SJCRH30 (cell line): ENCODE results near the gene SPOP. TPM values are rescaled to one million over a fixed set of nuclear protein-coding genes. Genes with fewer than 3 reads are reported as not detected.

Experiments used
- DNase-seq, 2 experiments: peaks; one replicate each; pipeline ENCODE4 v3.0.0-alpha.2; 2015 to 2020
- H3K27ac ChIP-seq: fragments of 250-450 bp; sonication (Bioruptor Pico); 2 replicates; pipeline ENCODE4 v1.5.1; 2020; ENCODE audit warnings: mild to moderate bottlenecking, moderate library complexity
- H3K27me3 ChIP-seq: fragments of 250-450 bp; sonication (Bioruptor Pico); 2 replicates; pipeline ENCODE4 v1.5.1; 2020; ENCODE audit warnings: mild to moderate bottlenecking, moderate library complexity
- H3K36me3 ChIP-seq: fragments of 250-450 bp; sonication (Bioruptor Pico); 2 replicates; pipeline ENCODE4 v1.5.1; 2020; ENCODE audit warnings: mild to moderate bottlenecking, moderate library complexity
- H3K4me1 ChIP-seq: fragments of 250-450 bp; sonication (Bioruptor Pico); 2 replicates; pipeline ENCODE4 v1.5.1; 2020; ENCODE audit warnings: mild to moderate bottlenecking, moderate library complexity
- H3K4me3 ChIP-seq: fragments of 250-450 bp; sonication (Bioruptor Pico); 2 replicates; pipeline ENCODE4 v1.5.1; 2020; ENCODE audit warnings: mild to moderate bottlenecking, moderate library complexity
- H3K9me3 ChIP-seq: fragments of 250-450 bp; sonication (Bioruptor Pico); replicated peaks from 2 replicates; pipeline ENCODE4 v1.5.1; 2020; ENCODE audit warnings: mild to moderate bottlenecking, moderate library complexity
- total RNA-seq: library from RNA; depleted of rRNA; stranded (reverse); fragments of >200 nt; shearing (Covaris generic); gene quantifications from 2 replicates; pipeline ENCODE4 v1.2.3, GENCODE V29; 2014

The SPOP gene
- total RNA-seq, 1 experiment from 2014 or later: 31.3 TPM

GRCh38 chr17:49602783-49603182 lies 75.1 kb downstream of the SPOP start:
- no peaks in the 10 kb centered on the region for H3K4me1 ChIP-seq
- no peak overlapping the region for H3K27ac ChIP-seq
- H3K27me3 ChIP-seq: no peaks in the 10 kb centered on the region
- DNase-seq: no peak
- no peak overlapping the region for H3K4me3 ChIP-seq
- H3K9me3 ChIP-seq: no peaks in the 10 kb centered on the region
- H3K36me3 ChIP-seq: peaks cover 5% of the 10 kb centered on the region

DNA sequence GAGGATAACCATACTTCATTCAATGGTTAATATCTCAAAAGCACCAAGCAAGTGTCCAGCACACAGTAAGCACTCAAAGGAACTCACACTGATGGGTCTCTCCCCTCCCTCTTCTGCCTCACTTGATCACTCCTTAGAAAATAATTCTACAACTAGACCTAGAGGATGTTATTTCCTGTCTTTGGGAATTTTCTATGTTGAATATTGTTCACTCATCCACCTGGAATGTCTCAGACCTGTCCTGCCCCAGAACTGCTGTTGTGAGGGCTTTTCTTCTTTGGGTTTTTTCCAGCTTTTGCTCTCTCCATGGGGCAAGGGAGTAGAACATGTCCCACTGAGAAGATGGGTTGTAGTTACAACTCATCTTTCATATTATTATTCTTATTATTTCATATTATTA lies 76.9 kb downstream of the SPOP start:
- Histone ChIP-seq H3K36me3 (peaks cover 4% of the 10 kb centered on the region), H3K27ac (no peak overlapping the region), H3K4me3 (no peak overlapping the region), H3K4me1 (no peaks in the 10 kb centered on the region), H3K27me3 (no peaks in the 10 kb centered on the region), H3K9me3 (no peaks in the 10 kb centered on the region)
- no peak for DNase-seq

DNA sequence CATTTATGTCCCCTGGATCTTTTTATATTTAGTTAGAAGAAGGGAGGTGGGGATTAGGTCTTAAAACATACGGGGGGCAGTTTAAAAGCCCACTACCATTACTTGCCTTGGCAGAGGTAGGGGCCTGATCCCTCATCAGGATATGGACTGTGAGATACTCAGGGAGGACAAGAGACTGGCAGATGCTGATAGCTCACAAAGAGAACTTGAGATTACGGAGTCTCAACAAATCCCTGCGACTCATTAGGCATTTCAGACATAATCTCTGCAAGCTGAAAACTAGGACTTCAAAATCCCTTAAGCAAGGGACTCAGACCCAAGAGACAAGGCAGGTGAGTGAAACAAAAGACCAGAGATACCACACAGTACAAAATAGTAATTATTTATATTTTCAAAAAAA lies 79.0 kb downstream of the SPOP start:
- no peak overlapping the region for H3K27ac ChIP-seq
- no peaks in the 10 kb centered on the region for H3K4me1 ChIP-seq
- peaks cover 4% of the 10 kb centered on the region for H3K36me3 ChIP-seq
- no peak for DNase-seq
- no peaks in the 10 kb centered on the region for H3K27me3 ChIP-seq
- no peaks in the 10 kb centered on the region for H3K9me3 ChIP-seq
- no peak overlapping the region for H3K4me3 ChIP-seq

DNA sequence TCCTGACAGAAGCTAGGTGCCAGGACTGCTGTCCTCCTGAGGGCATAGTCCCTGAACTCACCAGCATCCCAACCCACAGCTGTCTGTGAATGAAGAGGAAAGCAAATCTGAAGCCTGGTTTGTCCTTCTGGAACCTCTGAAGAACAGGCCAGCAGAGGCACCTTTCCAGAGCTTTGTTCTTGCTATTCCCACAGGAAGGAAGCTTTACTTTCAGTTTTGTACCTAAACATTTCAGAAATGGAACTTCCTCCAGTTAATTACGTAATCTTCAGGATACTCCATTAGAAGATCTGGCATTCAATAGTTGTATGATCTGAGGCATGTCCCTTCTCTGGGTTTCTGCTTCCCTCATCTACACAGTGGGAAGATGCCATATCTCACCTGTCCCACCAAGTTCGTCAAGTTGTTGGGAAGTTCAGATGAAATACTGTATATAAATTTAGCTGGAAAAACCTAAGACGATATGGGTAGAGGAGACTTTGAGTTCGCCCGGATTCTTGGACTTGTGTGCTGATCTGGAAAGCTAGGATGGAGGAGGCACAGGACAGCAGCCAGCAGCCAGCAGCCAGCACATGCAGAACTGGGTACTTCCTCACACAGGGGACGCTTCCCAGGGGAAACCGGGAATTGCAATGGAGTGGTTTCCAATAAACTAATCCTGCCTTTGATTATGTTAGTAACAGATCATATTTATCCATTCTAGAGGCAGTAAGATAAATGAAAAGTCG lies 79.8 kb downstream of the SPOP start:
- Histone ChIP-seq H3K36me3 (peaks cover 4% of the 10 kb centered on the region; the same call in 1 of the 2 replicates), H3K4me3 (no peak overlapping the region), H3K4me1 (no peaks in the 10 kb centered on the region), H3K9me3 (no peaks in the 10 kb centered on the region), H3K27me3 (no peaks in the 10 kb centered on the region), H3K27ac (no peak overlapping the region)
- no peak for DNase-seq

DNA sequence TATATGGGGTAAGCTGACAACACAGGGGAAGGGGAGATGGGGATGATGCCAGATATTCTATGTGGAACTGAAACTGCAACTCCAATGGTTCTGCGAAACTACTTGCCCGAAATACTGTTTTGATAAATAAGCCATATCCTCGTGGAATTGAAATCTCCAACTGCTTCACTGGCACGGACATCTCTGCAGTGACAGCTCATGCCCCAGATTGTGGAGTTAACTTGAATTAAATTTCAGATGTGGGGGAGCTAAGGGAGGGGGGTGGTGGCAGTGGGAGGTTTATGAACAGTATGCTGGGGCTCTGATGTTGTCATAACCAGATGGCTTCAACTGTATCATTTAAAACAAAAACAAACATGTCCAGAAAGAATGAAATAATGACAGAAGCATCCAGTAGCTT lies 80.5 kb downstream of the SPOP start:
- DNase-seq: no peak

GRCh38 chr17:49596613-49597244 lies 81.2 kb downstream of the SPOP start:
- DNase-seq: no peak
- Histone ChIP-seq H3K36me3 (peaks cover 4% of the 10 kb centered on the region; the same call in 1 of the 2 replicates), H3K4me3 (no peak overlapping the region), H3K9me3 (no peaks in the 10 kb centered on the region), H3K27me3 (no peaks in the 10 kb centered on the region), H3K27ac (no peak overlapping the region), H3K4me1 (no peaks in the 10 kb centered on the region)

More for the DNA sequence above, 80.5 kb downstream of the SPOP start:
- H3K9me3 ChIP-seq: no peaks in the 10 kb centered on the region
- no peak overlapping the region for H3K4me3 ChIP-seq
- H3K27ac ChIP-seq: no peak overlapping the region
- H3K4me1 ChIP-seq: no peaks in the 10 kb centered on the region
- H3K36me3 ChIP-seq: peaks cover 4% of the 10 kb centered on the region; the same call in 1 of the 2 replicates
- no peaks in the 10 kb centered on the region for H3K27me3 ChIP-seq

- Histone ChIP-seq H3K4me3 (no peak overlapping the region), H3K36me3 (peaks cover 4% of the 10 kb centered on the region; the same call in 1 of the 2 replicates), H3K4me1 (no peaks in the 10 kb centered on the region), H3K9me3 (no peaks in the 10 kb centered on the region), H3K27ac (no peak overlapping the region), H3K27me3 (no peaks in the 10 kb centered on the region)
- no peak for DNase-seq
Observed at GRCh38 chr17:49595980-49596379, 81.9 kb downstream of the SPOP start.

DNA sequence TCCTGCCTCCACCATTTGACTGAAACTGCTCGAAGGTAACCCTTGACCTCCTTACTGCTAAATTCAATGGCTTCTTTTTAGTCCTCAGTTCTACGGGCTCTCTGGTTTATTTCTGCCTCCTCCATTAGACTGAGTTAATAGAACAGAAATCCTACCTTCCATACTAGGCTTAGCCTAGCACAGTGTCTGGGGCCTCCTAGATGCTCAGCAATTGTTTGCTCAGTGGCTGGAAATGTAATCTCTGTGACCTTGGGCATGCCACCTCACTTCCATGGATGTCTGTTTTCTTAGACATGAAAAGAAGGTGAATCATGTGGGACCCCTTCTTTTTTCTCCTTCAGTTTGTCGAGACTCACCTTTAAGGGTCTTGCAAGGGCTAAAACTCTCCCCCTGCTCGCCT lies 82.6 kb downstream of the SPOP start:
- no peak for DNase-seq
- Histone ChIP-seq H3K27me3 (no peaks in the 10 kb centered on the region), H3K9me3 (no peaks in the 10 kb centered on the region), H3K36me3 (peaks cover 4% of the 10 kb centered on the region; the same call in 1 of the 2 replicates), H3K4me1 (no peaks in the 10 kb centered on the region), H3K4me3 (no peak overlapping the region), H3K27ac (no peak overlapping the region)

DNA sequence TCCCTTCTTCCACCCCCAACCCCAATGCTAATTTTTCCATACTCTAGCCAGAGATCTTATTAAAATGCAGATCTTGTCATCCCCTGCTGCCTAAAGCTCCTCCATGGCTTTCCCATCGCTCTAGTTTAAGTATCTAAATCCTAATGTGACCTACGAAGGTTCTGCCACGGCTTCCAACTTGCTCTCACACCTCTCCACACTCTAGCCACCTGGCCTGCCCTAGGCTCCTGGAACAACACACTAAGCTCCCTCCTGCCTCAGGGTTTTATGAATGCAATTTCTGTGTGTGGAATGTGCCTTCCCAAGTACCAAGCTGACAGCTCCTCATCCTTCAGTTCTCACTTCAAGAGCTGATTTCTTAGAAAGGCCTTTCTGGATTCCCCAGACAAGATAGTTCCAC lies 85.6 kb downstream of the SPOP start:
- Histone ChIP-seq H3K4me3 (no peak overlapping the region), H3K27ac (no peak overlapping the region), H3K9me3 (no peaks in the 10 kb centered on the region), H3K4me1 (no peaks in the 10 kb centered on the region), H3K36me3 (no peaks in the 10 kb centered on the region), H3K27me3 (no peaks in the 10 kb centered on the region)
- no peak for DNase-seq

GRCh38 chr17:49590874-49591273 lies 87.0 kb downstream of the SPOP start:
- Histone ChIP-seq H3K36me3 (no peaks in the 10 kb centered on the region), H3K4me3 (no peak overlapping the region), H3K27ac (no peak overlapping the region), H3K27me3 (no peaks in the 10 kb centered on the region), H3K9me3 (no peaks in the 10 kb centered on the region), H3K4me1 (no peaks in the 10 kb centered on the region)
- DNase-seq: no peak

- no peak for DNase-seq
- Histone ChIP-seq H3K36me3 (no peaks in the 10 kb centered on the region), H3K4me1 (no peaks in the 10 kb centered on the region), H3K27me3 (no peaks in the 10 kb centered on the region), H3K4me3 (no peak overlapping the region), H3K9me3 (no peaks in the 10 kb centered on the region), H3K27ac (no peak overlapping the region)
Observed at GRCh38 chr17:49589577-49589927, 88.3 kb downstream of the SPOP start.

DNA sequence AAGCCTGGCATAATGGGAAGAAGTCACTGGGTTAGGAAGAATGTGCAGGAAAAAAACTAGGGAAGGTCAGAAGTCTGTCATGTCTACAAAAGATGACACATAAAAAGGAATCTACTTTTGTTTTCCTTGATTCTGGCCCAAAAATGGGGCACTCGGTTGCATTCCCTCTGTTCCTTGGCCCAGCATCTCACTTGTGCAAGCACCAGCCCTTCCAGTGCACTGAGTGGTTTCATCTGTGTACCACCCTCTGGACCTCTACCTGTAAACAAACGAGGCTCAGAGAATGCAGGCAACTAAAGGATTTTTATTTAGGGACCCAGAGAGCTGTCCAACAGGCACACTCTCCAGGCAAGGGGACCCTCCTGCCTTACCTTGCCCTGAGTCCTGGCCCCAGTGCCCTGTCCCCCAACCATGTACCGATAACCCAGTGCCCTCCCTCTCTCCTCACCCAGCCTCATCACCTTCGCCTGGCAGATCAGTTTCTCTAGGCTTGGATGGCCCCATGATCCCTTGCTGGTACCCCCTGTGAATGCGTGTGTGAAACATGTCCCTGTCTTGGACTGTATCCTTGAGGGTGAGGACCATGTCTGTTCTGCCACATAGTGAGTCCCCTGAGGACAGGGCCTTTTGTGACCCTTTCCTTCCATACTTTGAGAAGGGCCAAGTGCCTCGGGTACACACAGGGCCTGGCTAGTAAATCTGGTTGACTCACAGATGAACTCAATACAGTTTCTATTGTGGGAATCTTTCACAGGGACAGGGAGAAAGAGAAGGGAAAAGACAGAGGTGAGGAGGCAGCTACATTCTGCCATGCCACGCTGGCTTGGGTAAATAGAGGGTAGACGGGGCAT lies 88.9 kb downstream of the SPOP start:
- no peak for DNase-seq

DNA sequence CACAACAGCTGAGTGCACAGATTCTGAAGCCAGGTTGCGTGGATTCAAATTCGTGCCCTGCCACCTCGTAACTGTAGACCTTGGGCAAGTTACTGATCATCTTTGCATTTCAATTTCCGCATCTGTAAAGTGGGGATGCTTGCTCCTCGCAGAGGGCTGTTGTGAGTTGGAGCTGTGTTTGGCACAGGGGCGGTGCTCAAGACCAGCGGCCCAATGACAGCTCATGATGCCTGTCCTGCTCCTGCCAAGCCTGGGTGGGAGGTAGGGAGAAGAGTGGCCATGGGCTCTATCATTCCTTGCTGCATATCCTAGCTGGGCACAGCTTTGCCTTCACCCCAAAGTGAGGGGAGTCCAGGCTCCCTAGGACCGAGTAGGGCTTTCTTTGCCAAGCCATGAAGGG lies 89.6 kb downstream of the SPOP start:
- DNase-seq: no peak
- no peak overlapping the region for H3K27ac ChIP-seq
- no peaks in the 10 kb centered on the region for H3K27me3 ChIP-seq
- H3K36me3 ChIP-seq: no peaks in the 10 kb centered on the region
- H3K9me3 ChIP-seq: no peaks in the 10 kb centered on the region
- H3K4me3 ChIP-seq: no peak overlapping the region
- no peaks in the 10 kb centered on the region for H3K4me1 ChIP-seq

More for the DNA sequence above, 88.9 kb downstream of the SPOP start:
- H3K36me3 ChIP-seq: no peaks in the 10 kb centered on the region
- no peaks in the 10 kb centered on the region for H3K27me3 ChIP-seq
- H3K27ac ChIP-seq: no peak overlapping the region
- no peaks in the 10 kb centered on the region for H3K9me3 ChIP-seq
- no peak overlapping the region for H3K4me3 ChIP-seq
- no peaks in the 10 kb centered on the region for H3K4me1 ChIP-seq

DNA sequence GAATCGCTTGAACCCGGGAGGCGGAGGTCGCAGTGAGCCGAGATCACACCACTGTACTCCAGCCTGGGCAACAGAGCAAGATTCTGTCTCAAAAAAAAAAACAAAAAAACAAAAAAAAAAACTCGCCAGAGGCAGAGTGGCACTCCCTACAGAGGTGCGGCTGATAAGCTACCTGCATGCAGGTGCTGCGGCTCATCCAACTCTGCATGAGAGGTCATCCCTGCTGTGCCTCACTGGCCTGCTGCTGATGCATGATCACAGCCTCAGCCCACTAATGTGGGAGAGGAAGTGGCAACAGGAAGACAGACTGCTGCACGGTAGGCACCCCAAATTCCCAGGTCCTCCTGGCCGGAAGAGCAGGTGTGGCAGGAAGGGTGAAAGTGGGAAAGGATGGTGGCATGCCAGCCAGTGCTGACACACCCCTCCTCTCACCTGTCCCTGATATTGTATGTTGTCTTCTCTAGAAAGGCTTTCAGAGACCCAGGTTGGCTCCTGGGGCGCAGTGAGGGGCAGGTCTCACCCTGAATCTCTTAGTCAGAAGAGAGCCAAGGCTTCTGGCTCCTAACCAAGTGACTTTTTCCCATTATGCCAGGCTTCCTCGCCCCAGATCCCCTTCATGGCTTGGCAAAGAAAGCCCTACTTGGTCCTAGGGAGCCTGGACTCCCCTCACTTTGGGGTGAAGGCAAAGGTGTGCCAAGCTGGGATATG lies 90.4 kb downstream of the SPOP start:
- Histone ChIP-seq H3K9me3 (no peaks in the 10 kb centered on the region), H3K27me3 (no peaks in the 10 kb centered on the region), H3K36me3 (no peaks in the 10 kb centered on the region), H3K4me1 (no peaks in the 10 kb centered on the region), H3K4me3 (no peak overlapping the region), H3K27ac (no peak overlapping the region)
- DNase-seq: no peak
